ENCODE data around the gene CCDC192. TPM values are rescaled to one million over a fixed set of nuclear protein-coding genes. Genes with fewer than 3 reads are reported as not detected.
A peak's percentile ranks its signal among the peaks of the same experiment; 100 is the strongest.

CCDC192 gene
- total RNA-seq, 1 donor from 2014 or later, result 1.3 TPM

GRCh38 chr5:127957183-127957582 lies 254.0 kb downstream of the CCDC192 start:
- H3K27ac Mint-ChIP-seq (ENCODE audit: unreplicated experiment), result peak overlapping the region; percentile 94
- H3K4me1 Mint-ChIP-seq, result peaks cover 42% of the 10 kb centered on the region

GRCh38 chr5:127957701-127958239 lies 254.6 kb downstream of the CCDC192 start:
- Mint-ChIP-seq H3K27ac (ENCODE audit: unreplicated experiment) (peak overlapping the region; percentile 94), H3K27me3 (ENCODE audit: low read depth) (no peaks in the 10 kb centered on the region), H3K4me3 (no peak overlapping the region), H3K4me1 (peaks cover 42% of the 10 kb centered on the region), H3K36me3 (ENCODE audit: low read depth) (peaks cover 4% of the 10 kb centered on the region), H3K9me3 (no peaks in the 10 kb centered on the region)
- no peak for DNase-seq (ENCODE audit: low read depth, low spot score)
- TF ChIP-seq, protein P1, sequence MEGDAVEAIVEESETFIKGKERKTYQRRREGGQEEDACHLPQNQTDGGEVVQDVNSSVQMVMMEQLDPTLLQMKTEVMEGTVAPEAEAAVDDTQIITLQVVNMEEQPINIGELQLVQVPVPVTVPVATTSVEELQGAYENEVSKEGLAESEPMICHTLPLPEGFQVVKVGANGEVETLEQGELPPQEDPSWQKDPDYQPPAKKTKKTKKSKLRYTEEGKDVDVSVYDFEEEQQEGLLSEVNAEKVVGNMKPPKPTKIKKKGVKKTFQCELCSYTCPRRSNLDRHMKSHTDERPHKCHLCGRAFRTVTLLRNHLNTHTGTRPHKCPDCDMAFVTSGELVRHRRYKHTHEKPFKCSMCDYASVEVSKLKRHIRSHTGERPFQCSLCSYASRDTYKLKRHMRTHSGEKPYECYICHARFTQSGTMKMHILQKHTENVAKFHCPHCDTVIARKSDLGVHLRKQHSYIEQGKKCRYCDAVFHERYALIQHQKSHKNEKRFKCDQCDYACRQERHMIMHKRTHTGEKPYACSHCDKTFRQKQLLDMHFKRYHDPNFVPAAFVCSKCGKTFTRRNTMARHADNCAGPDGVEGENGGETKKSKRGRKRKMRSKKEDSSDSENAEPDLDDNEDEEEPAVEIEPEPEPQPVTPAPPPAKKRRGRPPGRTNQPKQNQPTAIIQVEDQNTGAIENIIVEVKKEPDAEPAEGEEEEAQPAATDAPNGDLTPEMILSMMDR (conservative IDR thresholded peaks at IDR 0.05), result no peak

More at GRCh38 chr5:127957183-127957582, 254.0 kb downstream of the CCDC192 start:
- TF ChIP-seq, protein P1 (conservative IDR thresholded peaks at IDR 0.05), result no peak
- DNase-seq (ENCODE audit: low read depth, low spot score), result no peak
- H3K4me3 Mint-ChIP-seq, result no peak overlapping the region
- peaks cover 4% of the 10 kb centered on the region for H3K36me3 Mint-ChIP-seq (ENCODE audit: low read depth)
- H3K9me3 Mint-ChIP-seq, result no peaks in the 10 kb centered on the region
- H3K27me3 Mint-ChIP-seq (ENCODE audit: low read depth), result no peaks in the 10 kb centered on the region

- Mint-ChIP-seq H3K27ac (ENCODE audit: unreplicated experiment) (peak overlapping the region; percentile 94), H3K4me1 (peaks cover 42% of the 10 kb centered on the region), H3K9me3 (no peaks in the 10 kb centered on the region), H3K27me3 (ENCODE audit: low read depth) (no peaks in the 10 kb centered on the region), H3K4me3 (peak overlapping the region; percentile 6), H3K36me3 (ENCODE audit: low read depth) (peaks cover 4% of the 10 kb centered on the region)
- no peak for DNase-seq (ENCODE audit: low read depth, low spot score)
- TF ChIP-seq, protein P1 (conservative IDR thresholded peaks at IDR 0.05), result no peak
Observed at GRCh38 chr5:127958421-127959011, 255.3 kb downstream of the CCDC192 start.

GRCh38 chr5:127959152-127959764 lies 256.1 kb downstream of the CCDC192 start:
- TF ChIP-seq, protein P1 (conservative IDR thresholded peaks at IDR 0.05), result no peak
- H3K27me3 Mint-ChIP-seq (ENCODE audit: low read depth), result no peaks in the 10 kb centered on the region
- H3K9me3 Mint-ChIP-seq, result peaks cover 4% of the 10 kb centered on the region
- peaks cover 42% of the 10 kb centered on the region for H3K4me1 Mint-ChIP-seq
- DNase-seq (ENCODE audit: low read depth, low spot score), result no peak
- no peak overlapping the region for H3K4me3 Mint-ChIP-seq
- H3K36me3 Mint-ChIP-seq (ENCODE audit: low read depth), result peaks cover 9% of the 10 kb centered on the region
- no peak overlapping the region for H3K27ac Mint-ChIP-seq (ENCODE audit: unreplicated experiment)

- Mint-ChIP-seq H3K27ac (ENCODE audit: unreplicated experiment) (no peak overlapping the region), H3K27me3 (ENCODE audit: low read depth) (no peaks in the 10 kb centered on the region), H3K4me1 (peaks cover 42% of the 10 kb centered on the region), H3K4me3 (no peak overlapping the region), H3K36me3 (ENCODE audit: low read depth) (peaks cover 14% of the 10 kb centered on the region), H3K9me3 (peaks cover 7% of the 10 kb centered on the region)
- no peak for DNase-seq (ENCODE audit: low read depth, low spot score)
- TF ChIP-seq, protein P1 (conservative IDR thresholded peaks at IDR 0.05), result no peak
Observed at GRCh38 chr5:127960270-127960691, 257.1 kb downstream of the CCDC192 start.
